ENCODE measurements around the gene SNRPB2.

- no peak for TF ChIP-seq CTCF (optimal IDR thresholded peaks at IDR 0.05 in 1 of 3, IDR thresholded peaks at IDR 0.05 in 1 of 3, conservative IDR thresholded peaks at IDR 0.05 in 1 of 3; ENCODE audit: extremely low read depth in 1 of 3, insufficient read depth in 2 of 3, low read length in 3 of 3)
- no peak for TF ChIP-seq EZH2 (IDR thresholded peaks at IDR 0.05; ENCODE audit: low read length)
Measured at GRCh38 chr20:16719421-16719820, 10.4 kb upstream of the SNRPB2 start.

All from keratinocyte (primary cell).